ENCODE data around the gene HNRNPF.
"Not testable (repeated sequence)": the region's sequence is repeated elsewhere in the genome, so short reads cannot be mapped to it uniquely, and the experiment has no call there.

The HNRNPF gene

DNA sequence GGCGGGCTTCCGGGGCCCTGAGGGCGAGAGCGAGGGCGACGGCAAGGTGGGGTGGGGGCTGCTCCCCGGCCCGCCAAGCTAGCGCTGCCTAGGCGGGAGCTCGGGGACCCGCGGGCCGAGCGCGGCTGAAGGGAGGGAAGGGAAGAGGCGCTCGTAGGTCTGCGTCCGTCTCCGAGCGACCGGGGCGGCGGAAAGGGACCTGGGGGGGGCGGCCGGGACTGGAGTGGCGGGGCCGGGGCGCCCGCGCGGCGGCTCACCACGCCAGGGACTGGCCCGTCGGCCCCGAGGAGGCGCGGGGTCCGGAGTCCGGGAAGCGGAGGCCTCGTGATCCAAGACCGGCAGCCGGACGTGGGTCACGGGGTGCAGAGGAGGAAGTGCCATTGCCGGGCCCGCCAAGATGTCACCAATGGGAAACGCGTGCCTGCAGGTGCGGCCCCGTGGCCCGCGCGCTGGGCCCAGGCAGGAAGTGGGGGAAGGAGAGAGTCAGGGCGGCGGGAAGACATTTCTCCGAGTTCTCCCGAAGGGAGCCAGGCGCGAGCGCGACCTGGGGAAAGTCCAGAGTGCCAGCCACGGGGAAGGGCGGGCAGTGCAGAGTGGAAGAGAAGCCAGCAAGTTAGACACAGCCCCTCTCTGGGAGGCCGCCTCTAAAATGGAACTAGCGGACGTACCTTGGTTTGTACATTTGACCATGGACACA lies 11.9 kb downstream of the HNRNPF start:
- DNase-seq (ENCODE audit: low read depth): peak; percentile 67

DNA sequence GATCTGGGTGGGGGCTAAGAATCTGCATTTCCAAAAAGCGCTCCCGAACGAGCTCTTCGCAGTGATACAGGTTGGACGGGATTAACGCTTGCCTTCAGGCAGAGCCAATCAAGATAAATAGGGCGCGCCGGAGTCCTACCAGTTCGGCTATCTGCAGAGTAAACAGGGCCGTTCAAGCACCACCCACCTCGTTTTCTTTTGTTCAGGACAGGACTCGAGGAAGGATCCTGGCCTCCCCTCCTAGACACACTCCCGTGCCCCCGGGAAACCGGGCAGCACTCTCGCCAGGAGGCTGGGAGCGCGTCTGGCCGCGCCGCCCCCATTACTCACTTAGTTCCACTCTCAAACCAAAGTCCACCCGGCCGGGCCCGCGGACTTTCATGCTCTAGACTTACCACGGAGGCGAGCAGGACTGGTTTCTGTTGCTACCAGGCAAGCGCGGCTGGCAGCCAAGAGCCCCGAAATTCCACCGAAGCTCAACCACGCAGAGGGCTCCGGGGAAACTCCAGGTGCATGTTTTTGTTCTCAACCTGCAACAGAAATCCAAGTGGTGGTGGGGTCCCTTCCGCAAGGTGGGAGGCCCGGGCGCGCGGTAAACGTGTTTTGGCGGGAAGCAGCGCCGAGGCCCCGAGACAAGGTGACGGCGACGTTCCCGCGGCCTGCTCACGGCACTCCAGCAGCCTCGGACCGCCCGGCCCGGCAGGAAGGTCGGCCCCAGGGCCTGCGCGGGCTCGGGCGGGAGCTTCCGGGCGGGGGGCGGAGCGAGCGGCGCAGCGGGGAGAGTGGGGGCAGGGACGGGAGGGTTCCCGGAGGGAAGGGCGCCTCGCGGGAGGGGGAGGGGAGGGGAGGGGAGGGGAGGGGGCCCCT lies 12.7 kb downstream of the HNRNPF start:
- peak; percentile 78 for DNase-seq (ENCODE audit: low read depth)

DNA sequence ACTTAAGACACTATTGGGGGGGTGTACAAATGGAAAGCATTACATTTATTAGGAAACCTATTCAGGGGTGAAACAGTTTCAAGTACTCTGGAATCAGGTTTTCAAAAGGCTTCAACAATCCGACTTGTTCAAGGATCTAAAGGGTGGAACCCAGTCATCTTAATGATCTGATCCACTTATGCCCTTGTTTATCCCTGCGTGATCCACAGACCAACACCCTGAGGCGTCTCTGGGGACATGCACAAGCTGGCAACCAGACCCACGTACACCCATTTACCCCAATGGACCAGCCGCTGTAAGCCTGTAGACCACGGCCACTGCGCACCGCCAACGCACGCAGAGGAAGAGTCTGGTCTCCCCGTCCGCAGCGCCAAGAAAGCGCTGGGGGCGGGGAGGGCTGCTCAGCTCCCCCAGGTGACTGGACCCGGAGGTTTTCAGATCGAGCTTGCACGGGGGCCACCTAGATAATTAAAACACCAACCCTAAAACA lies 13.4 kb downstream of the HNRNPF start:
- DNase-seq (ENCODE audit: low read depth): peak; percentile 38

DNA sequence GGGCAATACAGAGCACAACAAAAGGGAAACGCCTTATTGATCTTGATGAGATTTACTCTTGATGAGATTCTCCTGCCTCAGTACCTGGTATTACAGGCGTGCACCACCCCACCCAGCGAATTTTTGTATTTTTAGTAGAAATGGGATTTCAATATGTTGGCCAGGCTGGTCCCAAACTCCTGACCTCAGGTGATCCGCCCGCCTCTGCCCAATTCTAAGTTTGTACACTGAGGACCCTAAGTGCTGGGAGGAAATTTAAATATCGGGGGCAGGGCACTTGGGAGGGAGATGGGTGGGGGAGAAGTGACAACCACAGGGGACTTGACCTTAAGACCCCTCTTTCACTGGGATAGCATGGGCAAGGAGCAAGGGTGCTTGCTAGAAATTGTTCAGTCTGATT lies 14.1 kb downstream of the HNRNPF start:
- no peak for DNase-seq (ENCODE audit: low read depth)

DNA sequence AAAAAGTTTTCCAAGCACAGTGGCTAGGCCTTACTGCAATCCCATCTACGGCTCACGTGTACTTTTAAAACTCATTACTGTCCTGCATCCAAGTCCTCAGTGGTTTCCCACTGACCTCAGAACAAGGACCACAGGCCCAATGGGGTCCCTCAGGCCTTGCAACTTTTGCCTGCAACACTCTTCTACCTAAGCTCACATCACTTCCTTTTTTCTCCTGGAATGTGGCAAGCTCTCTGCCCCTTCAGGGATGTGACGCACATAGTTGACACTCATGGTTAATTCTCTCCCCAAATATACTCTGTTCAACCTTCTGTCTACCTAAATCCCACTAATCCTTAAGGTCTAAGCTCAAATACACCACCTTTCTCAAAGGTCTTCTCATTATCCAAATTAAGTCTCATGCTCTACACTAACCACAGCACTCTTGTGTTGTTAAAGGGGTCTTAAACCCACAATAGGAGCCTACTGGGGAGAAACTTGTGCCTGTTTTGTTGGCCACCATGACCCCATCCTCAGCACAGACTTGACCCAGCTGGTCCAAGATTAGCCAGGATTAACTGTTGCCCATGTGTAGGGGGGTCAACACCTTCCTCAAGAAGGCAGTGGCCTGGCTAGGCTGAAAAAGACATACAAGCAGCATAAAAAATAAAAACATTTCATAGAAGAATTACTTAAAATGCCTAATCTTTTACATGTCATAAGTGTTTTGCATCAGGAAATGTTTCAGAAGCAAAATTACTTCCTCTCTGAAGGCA lies 15.2 kb downstream of the HNRNPF start:
- no peak for DNase-seq (ENCODE audit: low read depth)

DNA sequence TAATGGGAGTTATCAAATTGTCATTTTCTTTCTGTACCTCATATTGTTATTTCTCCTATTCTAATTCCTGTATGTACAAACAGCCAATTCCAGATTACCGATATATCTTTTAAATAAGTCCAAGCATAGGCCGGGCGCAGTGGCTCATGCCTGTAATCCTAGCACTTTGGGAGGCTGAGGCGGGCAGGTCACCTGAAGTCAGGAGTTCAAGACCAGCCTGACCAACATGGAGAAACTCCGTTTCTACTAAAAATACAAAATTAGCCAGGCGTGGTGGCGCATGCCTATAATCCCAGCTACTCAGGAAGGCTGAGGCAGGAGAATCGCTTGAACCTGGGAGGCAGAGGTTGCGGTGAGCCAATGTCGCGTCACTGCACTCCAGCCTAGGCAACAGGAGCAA lies 15.8 kb downstream of the HNRNPF start:
- not testable (repeated sequence) for DNase-seq (ENCODE audit: low read depth)

DNA sequence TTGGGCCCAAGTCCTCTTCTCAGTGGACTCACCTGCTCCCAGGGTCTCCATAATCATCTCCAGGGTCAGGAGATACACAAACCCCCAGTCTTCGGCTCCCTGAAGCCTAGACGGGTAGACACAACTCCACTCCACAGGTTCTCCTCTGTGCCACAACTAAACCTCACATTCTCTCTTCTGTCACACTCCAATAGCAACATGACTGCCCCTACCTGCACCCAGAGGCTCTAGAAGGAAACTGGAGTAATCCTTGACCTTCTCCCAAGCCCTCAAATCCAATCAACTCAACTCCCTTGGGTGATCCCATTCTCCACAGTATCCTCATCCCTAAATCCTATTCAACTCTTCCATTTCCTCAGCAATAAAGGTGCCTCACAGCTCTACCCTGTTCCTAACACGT lies 16.2 kb downstream of the HNRNPF start:
- DNase-seq (ENCODE audit: low read depth): no peak

DNA sequence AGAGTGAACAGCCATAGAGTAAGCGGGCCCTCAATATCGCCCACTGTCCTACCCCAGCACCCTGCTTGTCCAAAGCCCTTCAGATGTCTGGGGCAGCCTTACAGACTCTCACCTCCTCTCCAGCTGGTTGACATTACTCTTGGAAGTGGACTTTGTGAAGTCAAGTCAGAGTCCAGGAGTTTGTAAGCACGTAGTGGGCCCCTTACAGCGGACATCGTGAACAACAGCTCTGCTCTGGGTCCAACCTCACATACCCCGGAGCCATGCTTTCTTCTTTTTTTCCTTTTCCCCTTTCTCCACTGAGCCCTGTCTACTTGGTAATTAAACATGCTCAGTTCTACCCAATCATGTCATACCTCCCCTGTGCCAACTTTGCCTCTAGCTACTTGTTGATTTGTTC lies 17.5 kb downstream of the HNRNPF start:
- DNase-seq (ENCODE audit: low read depth): no peak

DNA sequence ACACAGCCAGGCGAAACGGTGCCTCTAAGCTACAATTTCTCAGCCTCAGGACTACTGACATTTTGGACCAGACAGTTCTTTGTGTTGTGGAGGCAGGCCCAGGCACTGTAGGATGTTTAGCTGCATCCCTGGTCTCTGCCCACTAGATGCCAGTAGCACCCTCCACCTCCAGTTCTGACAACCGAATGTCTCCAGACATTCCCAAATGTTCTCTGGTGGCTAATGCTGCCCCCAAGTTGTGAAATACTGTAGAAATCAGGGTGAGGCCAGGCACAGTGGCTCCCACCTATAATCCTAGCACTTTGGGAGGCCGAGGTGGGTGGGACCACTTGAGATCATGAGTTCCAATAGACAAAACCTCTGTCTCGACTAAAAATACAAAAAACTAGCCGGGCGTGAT lies 18.2 kb downstream of the HNRNPF start:
- peak; percentile 49 for DNase-seq (ENCODE audit: low read depth)

DNA sequence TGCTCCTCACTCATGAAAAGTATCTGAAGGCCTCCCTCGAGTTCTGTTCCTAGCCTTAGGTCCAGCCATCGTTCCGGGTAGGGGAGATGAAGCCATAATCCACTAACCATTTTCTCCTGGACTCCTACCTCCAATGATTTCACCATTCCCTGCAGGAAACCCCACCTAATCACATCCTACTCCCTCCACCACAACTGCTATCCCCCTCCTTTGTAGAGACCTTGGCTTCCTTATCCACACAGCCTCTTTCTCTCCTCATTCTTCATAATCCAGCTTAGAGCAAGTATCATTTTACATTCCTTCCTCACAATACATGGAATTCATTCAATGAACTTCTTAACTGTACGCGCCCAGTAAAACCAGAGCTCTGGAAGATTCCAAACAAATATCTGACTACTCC lies 18.7 kb downstream of the HNRNPF start:
- no peak for DNase-seq (ENCODE audit: low read depth)

DNA sequence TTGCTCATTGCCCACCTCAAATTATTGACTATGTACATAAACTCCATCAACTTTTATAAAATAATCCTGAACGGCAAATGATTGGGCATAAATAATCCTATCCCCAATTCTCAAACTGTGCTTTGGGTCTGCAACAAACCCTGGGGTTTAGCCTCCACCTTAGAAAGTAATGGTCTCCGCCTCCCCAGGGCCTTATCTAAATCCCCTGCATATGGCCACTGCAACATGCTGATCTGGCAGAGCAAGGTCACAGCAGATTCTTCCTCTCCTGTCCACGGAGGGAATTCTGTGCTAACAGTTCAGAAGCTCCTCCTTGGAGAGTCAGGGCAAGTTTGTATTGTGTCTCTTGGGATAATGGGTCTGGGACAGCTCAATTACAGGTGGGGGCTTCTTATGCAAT lies 19.1 kb downstream of the HNRNPF start:
- no peak for DNase-seq (ENCODE audit: low read depth)

DNA sequence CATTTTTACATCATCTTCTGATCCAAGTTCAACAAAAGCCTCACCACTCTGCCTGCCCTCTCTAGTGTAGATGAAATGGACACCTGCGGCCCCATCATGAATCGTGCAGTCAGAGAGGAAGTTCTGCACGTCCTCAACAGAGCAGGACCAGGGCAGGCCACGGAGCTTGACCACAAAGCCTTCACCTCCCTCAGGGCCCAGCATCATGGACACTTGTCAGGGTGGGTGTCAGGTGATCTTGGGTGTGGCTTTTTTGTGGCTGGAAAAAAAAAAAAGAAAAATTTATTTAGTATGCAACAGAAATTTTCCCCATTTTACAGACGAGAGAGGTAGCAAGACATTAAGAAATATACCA lies 21.3 kb downstream of the HNRNPF start:
- no peak for DNase-seq (ENCODE audit: low read depth)

DNA sequence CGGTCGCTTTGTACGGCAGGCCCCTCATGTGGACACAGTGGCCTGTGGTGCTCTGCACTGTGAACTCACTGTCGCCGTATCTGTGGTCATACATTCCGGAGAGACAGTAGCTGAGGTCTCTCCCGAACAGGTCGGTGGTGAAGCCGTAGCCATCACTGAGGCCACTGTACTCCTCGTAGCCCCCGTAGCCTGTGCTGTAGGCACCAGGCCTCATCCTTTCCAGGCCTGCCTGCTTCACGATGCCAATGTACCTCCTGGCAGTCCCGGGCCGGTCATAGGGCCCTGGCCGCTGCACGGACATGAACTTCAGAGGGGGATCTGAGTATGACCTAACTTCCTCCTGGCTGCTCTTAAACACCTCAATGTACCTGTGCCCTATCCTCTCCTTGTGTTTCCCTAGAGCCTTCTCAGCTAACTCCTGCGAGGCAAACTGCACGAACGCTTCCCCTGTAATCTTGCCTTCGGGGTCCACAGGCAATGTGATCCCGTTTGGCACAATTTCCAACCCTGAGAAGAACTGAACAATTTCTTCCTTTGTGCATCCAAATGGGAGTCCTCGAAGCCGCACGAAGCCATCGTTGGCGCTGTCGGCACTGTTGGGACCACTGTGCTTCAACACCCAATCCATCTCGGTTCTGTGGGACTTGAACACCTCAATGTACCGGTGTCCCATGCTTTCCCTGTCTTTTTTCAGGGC lies 21.9 kb downstream of the HNRNPF start:
- no peak for DNase-seq (ENCODE audit: low read depth)

DNA sequence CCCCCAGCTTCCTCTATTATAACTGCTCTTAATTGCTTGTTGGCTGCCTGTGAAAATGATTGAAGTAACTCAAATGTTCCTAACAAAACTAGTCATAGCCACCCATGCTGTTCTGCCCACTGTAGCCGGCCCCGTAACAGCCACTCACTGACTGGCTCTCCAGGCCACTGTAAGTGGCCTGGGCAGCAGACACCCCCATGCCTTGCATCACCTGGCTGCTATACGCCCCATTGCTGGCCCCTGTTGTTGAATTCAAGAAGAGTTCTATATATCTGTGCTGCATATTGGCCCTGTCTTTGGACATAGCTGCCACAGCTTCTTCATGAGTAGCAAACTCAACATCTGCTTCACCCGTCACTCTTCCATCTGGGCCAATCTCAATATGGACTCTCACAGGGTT lies 22.4 kb downstream of the HNRNPF start:
- DNase-seq (ENCODE audit: low read depth): no peak

DNA sequence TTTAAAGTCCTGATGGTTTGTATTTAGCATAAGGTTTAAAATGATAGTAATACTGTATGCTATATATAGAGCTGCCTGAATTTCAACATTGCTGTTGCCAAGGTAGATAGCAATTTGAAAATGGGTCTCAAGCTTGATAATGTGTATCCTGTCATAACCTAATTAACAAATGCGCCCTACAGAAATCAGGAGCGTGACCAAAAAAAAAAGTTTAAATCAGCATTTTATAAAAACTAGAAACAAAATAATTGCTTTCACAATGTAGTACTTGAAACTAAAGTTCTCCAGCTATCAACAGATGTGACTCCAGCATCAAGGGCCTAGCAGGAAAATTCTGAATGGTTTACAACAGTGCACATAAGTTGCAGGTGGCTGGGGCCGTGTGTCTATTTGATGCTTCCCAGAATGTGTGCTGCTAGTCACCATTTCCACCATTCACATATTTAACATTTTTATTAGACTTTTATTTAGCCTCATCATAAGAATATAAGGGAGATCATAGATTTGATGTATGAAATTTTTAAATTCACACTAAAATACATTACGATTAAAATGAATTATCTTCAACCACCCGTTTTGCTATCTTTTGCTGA lies 23.5 kb downstream of the HNRNPF start:
- DNase-seq (ENCODE audit: low read depth): no peak

DNA sequence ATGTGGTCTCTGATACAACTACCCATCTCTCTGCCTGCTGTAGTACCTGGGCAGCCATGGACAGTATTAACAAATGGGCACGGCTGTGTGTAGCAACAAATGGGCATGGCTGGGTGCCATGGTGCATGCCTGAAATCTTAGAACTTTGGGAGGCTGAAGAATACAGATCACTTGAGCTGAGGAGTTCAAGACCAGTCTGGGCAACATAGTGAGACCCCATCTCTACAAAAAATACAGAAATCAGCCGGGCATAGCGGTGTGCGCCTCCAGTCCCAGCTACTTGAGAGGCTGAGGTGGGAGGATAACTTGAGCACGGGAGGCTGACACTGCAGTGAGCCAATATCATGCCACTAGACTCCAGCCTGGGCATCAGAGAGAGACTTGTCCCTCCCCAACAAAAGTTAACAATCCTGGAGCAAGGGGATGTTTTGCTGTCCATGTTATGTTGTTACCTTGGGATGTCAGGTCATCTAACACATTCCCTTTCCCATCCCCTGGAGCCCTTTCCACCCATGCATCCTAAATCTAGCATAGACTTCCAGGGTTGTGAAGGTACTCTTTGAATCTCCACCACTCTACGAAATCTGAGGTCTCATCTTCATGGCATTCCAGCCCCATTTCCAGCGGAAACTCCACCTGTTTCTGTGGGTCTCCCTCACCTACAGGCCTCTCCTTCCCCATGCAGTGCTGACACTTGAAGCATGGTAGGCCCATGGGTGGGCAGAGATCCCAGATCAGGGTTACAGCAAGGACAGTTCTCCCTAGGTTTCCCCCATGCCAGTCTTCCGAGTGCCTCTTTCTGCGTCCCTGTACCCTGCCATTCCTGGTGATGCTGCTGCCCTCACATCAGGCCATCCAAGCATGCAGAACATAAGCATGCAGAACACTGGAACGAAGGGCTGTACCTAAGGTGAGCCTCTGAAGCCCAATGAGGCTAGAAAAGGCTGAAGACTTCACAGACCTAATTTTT lies 24.4 kb downstream of the HNRNPF start:
- no peak for DNase-seq (ENCODE audit: low read depth)

DNA sequence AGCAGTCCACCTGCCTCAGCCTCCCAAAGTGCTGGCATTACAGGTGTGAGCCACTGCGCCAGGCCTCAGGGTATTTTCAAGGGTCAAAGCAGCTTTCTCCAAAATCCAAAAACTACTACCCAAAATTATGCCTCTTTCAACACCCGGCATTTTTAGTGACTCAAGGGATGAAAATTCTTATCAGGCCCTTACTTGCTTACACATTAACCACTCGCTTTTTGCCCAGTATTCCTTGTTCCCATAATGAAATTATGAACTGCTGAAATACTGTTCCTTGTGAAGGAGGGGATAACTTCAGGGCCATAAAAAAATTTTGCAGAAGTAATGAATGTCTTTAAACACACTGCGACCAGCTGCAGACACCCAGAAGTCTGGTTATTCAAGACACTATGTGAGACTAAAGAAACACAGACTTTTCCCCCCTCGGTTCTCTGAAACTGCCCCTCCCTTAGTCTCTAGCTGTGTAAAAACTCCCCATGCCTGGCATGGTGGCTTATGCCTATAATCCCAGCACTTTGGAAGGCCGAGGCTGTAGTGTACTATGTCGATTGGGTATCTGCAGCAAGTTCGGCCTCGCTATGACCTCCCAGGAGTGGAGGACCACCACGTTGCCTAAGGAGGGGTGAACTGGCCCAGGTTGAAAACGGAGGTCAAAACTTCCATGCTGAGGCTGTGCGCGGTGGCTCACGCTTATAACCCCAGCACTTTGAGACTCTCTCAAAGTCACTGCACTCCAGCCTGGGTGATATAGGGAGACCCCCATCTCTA lies 25.6 kb downstream of the HNRNPF start:
- DNase-seq (ENCODE audit: low read depth): no peak

DNA sequence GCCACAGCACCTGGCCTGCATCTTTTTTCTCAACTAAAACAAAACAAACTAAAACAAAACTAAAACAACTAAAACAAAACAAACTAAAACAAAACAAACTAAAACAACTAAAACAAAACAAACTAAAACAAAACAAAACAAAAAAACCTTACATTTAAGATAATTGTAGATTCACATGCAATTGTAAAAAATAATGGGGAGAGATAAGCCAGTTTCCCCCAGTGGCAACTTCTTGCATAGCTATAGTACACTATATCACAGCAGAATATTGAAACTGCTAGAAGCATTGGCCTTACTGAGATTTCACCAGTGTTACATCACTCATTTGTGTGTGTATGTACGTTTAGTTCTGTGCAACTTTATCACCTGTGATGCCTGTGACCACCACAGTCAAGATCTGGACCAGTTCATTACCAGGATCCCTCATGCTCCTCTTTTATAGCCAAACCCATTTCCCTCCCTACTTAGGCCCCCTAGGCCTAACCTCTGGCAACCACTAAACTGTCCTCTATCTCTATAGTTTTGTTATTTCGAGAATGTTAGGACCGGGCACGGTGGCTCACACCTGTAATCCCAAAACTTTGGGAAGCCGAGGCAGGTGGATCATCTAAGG lies 28.3 kb downstream of the HNRNPF start:
- peak; percentile 16 for DNase-seq (ENCODE audit: low read depth)

DNA sequence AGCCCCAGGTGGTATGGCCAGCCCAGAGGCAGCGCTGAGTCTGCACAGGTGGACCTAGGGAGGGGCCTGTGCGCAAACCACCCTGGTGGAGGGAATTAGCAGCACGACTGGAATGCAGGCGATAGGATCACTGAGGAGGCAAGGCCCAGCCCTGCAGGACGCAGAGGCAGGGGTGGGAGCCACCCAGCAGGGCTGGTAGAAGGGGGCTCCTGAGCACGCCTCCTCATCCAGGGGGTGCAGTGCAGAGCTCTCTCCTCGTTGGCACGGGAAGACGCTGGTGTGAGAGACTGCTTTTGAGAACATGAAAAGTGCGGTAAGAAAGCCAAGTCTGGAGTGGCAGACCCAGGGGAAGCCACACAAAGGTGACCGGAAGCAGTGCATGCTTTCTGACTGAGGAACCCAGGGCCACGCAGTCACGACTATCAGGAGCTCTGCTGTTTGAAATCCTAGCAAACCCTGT lies 31.5 kb downstream of the HNRNPF start:
- DNase-seq (ENCODE audit: low read depth): no peak

All from iris pigment epithelial cell (primary cell).